H1 (cell line): ENCODE data around the gene MPPED2. TPM values are rescaled to one million over a fixed set of nuclear protein-coding genes. Genes with fewer than 3 reads are reported as not detected.
A peak's percentile ranks its signal among the peaks of the same experiment; 100 is the strongest.

ENCODE experiments used
- CHD1 ChIP-seq: IDR thresholded peaks from 2 replicates; pipeline ENCODE4 v1.6.1; 2012; ENCODE audit warnings: low read depth, low read length, improper control_type of control experiment
- POU5F1 ChIP-seq: IDR thresholded peaks from 2 replicates; pipeline ENCODE4 v1.6.1; 2011; ENCODE audit warnings: low read depth, mild to moderate bottlenecking, low read length, moderate library complexity
- polyA plus RNA-seq, 7 experiments: library from polyadenylated mRNA; depleted of rRNA in 3 of 7; stranded (reverse) in 5 of 7; unstranded in 2 of 7; fragments of >200 nt in 5 of 7; fragments of 200-250 nt in 2 of 7; gene quantifications; 1 replicate in 5 of 7; 2 replicates in 1 of 7; 4 replicates in 1 of 7; pipeline versions ENCODE4 v1.2.1 to v1.2.3, GENCODE V29; 2011 to 2013; ENCODE audit warnings: missing spikeins in 2 of 7, mixed read lengths in 2 of 7
- total RNA-seq: library from RNA; stranded (reverse); fragmentation: NEBNext Ultra II Directional; extraction: Animal tissue kit (Norgen Biotek cat#: 25700); gene quantifications from 2 replicates; pipeline ENCODE4 v1.2.1, GENCODE V29; 2021
- TF ChIP-seq, protein P1 (sequence below): fragments of 300-600 bp; sonication (generic); IDR thresholded peaks from 2 replicates; pipeline ENCODE4 v1.7.1; 2012; ENCODE audit warnings: low read length, moderate library complexity, mild to moderate bottlenecking, inconsistent platforms; ENCODE audit not compliant: insufficient replicate concordance

MPPED2 gene
- total and polyA plus RNA-seq, 2 of the 8 experiments (the other 6 are each of a cell fraction or from before 2014, with no cell fraction given) = 1.3 to 3.5 TPM

DNA sequence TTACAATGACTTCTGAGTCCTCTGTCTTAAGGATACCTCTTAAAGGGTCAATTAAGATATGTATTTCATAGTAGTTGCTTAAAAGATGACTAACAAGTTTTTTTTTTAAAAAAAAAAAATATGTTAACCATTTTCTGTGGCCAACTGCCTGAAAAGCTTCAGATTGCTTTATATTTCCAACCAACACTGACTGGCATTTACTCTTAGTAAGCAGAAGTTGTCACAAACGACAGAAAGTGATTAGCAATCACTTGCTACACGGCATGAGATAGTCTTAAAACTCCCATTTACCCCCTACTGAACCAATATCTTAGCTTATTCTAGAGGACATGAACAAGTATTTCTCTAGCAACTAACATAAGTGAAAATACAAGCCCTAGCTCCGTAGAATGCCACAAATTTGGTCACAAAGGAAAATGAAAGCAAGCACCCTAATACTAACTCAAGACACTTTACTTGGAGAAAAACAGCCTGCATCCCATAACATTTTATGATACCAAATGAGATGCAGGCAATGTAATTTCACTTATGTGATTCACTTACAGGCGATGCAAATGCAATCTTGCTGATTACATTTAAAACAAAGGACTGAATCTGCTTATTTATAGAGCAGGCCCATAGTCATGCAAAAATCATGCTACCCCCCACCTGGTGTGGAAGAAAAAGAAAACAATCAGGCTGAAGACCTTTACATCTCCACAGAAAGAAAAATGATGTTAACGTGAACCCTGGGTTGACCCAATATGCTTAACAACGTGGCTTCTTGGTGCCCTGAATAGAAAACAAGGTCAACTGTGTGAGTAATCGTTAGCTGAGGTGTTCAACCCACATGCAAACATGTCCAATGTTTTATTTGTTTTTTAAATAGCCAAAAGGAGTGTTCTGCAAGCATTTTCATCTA lies 25.7 kb downstream of the MPPED2 start (continued):
- TF ChIP-seq, protein P1, sequence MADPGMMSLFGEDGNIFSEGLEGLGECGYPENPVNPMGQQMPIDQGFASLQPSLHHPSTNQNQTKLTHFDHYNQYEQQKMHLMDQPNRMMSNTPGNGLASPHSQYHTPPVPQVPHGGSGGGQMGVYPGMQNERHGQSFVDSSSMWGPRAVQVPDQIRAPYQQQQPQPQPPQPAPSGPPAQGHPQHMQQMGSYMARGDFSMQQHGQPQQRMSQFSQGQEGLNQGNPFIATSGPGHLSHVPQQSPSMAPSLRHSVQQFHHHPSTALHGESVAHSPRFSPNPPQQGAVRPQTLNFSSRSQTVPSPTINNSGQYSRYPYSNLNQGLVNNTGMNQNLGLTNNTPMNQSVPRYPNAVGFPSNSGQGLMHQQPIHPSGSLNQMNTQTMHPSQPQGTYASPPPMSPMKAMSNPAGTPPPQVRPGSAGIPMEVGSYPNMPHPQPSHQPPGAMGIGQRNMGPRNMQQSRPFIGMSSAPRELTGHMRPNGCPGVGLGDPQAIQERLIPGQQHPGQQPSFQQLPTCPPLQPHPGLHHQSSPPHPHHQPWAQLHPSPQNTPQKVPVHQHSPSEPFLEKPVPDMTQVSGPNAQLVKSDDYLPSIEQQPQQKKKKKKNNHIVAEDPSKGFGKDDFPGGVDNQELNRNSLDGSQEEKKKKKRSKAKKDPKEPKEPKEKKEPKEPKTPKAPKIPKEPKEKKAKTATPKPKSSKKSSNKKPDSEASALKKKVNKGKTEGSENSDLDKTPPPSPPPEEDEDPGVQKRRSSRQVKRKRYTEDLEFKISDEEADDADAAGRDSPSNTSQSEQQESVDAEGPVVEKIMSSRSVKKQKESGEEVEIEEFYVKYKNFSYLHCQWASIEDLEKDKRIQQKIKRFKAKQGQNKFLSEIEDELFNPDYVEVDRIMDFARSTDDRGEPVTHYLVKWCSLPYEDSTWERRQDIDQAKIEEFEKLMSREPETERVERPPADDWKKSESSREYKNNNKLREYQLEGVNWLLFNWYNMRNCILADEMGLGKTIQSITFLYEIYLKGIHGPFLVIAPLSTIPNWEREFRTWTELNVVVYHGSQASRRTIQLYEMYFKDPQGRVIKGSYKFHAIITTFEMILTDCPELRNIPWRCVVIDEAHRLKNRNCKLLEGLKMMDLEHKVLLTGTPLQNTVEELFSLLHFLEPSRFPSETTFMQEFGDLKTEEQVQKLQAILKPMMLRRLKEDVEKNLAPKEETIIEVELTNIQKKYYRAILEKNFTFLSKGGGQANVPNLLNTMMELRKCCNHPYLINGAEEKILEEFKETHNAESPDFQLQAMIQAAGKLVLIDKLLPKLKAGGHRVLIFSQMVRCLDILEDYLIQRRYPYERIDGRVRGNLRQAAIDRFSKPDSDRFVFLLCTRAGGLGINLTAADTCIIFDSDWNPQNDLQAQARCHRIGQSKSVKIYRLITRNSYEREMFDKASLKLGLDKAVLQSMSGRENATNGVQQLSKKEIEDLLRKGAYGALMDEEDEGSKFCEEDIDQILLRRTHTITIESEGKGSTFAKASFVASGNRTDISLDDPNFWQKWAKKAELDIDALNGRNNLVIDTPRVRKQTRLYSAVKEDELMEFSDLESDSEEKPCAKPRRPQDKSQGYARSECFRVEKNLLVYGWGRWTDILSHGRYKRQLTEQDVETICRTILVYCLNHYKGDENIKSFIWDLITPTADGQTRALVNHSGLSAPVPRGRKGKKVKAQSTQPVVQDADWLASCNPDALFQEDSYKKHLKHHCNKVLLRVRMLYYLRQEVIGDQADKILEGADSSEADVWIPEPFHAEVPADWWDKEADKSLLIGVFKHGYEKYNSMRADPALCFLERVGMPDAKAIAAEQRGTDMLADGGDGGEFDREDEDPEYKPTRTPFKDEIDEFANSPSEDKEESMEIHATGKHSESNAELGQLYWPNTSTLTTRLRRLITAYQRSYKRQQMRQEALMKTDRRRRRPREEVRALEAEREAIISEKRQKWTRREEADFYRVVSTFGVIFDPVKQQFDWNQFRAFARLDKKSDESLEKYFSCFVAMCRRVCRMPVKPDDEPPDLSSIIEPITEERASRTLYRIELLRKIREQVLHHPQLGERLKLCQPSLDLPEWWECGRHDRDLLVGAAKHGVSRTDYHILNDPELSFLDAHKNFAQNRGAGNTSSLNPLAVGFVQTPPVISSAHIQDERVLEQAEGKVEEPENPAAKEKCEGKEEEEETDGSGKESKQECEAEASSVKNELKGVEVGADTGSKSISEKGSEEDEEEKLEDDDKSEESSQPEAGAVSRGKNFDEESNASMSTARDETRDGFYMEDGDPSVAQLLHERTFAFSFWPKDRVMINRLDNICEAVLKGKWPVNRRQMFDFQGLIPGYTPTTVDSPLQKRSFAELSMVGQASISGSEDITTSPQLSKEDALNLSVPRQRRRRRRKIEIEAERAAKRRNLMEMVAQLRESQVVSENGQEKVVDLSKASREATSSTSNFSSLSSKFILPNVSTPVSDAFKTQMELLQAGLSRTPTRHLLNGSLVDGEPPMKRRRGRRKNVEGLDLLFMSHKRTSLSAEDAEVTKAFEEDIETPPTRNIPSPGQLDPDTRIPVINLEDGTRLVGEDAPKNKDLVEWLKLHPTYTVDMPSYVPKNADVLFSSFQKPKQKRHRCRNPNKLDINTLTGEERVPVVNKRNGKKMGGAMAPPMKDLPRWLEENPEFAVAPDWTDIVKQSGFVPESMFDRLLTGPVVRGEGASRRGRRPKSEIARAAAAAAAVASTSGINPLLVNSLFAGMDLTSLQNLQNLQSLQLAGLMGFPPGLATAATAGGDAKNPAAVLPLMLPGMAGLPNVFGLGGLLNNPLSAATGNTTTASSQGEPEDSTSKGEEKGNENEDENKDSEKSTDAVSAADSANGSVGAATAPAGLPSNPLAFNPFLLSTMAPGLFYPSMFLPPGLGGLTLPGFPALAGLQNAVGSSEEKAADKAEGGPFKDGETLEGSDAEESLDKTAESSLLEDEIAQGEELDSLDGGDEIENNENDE = peak; percentile 95
- TF ChIP-seq CHD1 (no peak), POU5F1 (peak; percentile 86; the same call in 1 of the 2 replicates)
